GM19397 (cell line): ENCODE measurements around the gene PDE7B.
"Not testable (repeated sequence)": the region's sequence is repeated elsewhere in the genome, so short reads cannot be mapped to it uniquely, and the experiment has no call there.

ENCODE experiments used
- ATAC-seq: cut with Tn5 transposase; IDR thresholded peaks from one replicate; pipeline ENCODE4 v1.9.1; 2021; ENCODE audit warnings: mild to moderate bottlenecking, moderate library complexity; ENCODE audit not compliant: unreplicated experiment

The PDE7B gene

GRCh38 chr6:136216503-136217401, 365.3 kb downstream of the PDE7B start:
- ATAC-seq, result no peak

DNA sequence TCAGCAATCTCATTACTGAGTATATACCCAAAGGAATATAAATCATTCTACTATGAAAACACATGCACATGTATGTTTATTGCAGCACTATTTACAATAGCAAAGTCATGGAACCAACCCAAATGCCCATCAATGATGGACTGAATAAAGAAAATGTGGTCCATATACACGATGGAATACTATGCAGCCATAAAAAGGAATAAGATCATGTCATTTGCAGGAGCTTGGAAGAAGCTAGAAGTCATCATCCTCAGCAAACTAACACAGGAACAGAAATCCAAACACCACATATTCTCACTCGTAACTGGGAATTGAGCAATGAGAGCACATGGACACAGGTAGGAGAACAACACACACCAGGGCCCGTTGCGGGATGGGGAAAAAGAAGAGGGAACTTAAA, 373.5 kb downstream of the PDE7B start:
- ATAC-seq, result not testable (repeated sequence)

DNA sequence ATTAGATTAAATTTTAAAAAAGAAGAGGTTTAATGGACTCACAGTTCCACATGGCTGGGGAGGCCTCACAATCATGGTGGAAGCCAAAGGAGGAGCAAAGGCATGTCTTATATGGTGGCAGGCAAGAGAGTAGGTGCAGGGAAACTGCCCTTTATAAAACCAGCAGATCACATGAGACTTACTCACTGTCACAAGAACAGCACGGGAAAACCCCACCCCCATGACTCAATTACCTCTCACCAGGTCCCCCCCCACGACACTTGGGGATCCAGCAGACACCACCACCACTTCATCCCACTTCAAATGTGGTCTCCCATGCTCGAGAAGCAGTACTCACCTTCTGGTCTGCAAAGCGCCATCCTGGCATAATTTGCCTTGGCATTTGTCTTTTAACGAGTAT, 374.0 kb downstream of the PDE7B start:
- no peak for ATAC-seq

- ATAC-seq, result peak; percentile 75
Observed at GRCh38 chr6:136226027-136226673, 374.6 kb downstream of the PDE7B start.

DNA sequence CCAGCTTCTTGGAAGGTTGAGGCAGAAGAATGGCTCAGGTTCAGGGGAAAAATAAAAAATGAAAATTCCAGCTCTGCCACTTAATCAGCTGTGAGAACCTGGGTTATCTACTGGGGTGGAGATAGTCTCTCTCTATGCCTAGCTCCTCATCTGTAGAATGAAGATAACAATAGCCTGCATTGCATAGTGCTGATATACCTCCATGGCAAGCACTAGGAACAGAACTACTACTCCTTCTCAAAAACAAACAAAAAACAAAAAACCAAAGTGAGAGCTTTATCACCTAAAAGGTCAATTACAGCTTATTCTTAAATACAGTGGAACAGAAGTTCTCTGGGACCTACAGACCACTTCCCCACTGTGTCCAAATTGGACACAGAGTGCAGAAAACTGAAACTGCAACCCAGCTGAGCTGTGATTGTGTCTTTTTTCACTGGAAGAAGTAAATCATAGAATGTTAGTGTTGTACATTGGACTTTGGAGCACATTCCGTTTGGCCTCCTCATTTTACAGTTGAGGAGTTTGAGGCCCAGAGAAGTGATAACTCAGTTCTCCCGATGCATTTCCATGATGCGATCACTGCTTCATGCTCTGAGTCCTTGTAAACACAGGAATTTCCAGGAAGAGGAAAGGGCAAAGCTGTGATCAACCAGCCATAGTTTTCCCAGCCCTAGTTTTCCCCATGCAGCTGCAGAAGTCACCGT, 375.3 kb downstream of the PDE7B start:
- peak; percentile 16 for ATAC-seq

DNA sequence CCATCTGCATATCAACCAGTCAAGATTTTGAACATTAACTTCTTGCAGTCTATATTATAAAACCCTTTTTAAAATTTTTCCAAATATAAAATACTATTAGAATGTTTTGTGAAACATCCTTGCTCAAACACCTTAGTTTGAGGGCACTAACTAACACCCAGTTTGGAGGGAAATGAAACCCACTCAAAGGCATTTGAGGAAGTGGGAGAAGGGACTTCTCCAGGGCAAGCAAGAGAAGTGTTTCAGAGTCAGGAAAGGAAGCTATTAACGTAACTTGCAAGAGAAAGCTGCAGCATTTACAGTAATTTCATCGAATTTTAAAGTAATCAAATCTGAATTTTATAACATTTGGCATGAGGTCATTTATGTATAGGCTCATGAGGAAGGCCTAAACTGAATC, 377.3 kb downstream of the PDE7B start:
- no peak for ATAC-seq

DNA sequence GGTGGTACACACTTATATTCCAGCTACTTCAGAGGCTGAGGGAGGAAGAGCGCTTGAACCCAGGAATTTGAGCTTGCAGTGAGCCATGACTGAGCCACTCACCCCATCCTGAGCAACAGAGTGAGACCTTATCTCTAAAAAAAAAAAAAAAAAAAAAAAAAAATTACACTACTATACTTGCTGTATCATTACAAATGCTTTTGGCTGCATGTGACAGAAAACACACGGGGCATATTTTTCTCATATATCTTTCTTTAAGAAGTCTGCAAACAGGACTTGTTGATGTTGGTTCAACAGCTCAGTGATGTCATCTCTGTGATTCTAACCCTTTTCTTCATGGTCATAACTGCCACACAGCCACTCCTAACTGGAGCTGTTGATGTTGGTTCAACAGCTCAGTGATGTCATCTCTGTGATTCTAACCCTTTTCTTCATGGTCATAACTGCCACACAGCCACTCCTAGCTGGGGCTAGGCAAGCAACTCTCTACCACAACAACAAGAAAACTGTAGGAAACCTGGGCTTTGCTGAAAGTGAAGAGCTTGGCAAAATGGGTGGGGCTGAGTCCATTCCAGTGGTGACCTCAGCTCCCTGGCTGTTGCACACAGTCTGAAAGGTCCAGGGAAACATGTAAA, 378.8 kb downstream of the PDE7B start:
- ATAC-seq, result no peak

DNA sequence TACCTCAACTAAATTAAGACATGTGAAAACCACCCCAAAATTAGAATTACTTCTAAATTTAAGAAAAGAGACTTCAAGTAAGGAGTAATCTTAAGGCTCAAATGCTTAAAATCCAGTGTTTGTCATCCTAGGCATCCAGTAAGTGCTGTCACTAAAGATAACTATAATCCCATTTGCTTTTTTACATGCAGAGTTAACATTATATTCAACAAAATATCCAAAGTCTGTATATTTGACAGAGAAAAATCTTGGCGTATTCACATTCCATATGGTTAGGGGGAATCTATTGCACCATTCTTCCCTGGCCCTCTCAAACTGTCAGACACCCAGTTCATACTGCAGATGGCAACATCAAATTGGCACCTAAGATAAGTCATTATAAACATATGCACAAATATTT, 381.2 kb downstream of the PDE7B start:
- no peak for ATAC-seq

GRCh38 chr6:136235233-136235564, 383.7 kb downstream of the PDE7B start:
- no peak for ATAC-seq

DNA sequence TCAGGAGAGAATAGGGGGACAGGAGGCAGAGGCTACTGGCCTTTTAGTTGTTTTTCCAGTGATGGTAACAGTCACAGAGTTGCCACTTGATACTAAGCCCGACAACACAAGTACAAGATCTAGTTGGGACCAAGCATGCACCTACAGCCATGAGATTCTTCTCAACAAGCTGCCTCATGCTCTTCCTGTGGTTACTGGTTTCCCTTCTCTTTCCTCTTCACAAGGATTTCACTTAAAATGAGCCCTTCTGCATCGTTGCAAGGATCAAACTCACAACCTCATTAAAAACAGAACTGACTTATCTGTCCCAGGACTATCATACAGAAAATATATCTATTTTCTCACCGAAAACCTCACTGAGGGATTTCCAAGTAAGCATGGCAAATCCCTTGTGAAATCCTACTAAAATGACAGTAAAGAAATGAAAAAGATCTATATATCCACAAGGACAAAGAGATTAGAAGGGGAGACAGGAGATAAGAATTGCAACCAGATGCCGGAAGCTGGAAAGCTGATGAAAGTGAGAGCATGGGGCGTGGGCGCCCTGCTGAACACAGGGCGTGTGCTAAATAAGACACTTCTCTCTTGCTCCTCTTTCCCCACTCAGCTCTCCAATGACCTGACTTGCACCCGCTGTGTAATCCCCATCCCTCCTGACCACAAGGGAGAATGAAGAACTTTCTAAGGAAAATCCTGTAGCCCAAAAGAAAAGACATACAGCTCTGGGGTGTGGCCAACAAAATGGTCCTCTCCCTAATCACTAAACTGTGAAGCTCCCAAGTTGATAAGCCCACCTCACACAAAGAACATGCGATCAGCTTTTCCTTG, 385.2 kb downstream of the PDE7B start:
- ATAC-seq, result no peak

- ATAC-seq, result no peak
Observed at GRCh38 chr6:136244061-136244616, 392.6 kb downstream of the PDE7B start.
